ENCODE data around the gene FAM131A. TPM values are rescaled to one million over a fixed set of nuclear protein-coding genes. Genes with fewer than 3 reads are reported as not detected.

FAM131A gene
- total RNA-seq, 4 donors from 2014 or later: 7.4 to 20.2 (median 10.4) TPM

DNA sequence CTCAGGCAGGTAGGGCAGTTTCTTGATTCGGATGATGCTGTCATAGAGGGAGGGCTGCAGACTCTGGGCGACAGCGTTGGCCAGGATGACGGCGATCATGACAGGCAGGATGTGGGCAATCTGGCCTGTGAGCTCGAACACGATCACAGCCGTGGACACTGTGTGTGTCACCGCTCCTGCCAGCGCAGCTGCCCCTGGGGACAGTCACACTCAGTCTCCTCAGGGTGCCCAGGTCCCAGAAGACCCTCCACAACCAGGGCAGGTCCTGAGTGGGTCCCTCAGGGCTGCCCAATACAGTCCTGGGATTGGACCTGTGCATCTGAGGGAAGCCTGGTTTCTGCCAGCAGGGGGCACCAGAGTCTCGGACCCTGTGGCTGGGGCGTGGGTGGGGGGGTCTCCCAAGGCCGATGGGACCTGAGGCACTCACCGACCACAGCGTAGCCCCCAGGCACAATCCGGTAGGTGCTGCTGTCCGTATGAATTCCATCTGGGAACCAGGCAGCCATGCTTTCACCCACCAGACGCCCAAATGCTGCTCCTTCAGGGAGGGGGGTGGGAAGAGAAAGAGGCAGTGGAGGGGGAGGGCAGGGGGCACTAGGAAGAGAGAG, 16.8 kb downstream of the FAM131A start:
- Histone ChIP-seq H3K9me3 (no peaks in the 10 kb centered on the region), H3K36me3 (peaks cover 0 to 35% (median 0%) of the 10 kb centered on the region in 3 donors), H3K27me3 (no peaks in the 10 kb centered on the region), H3K27ac (no peak overlapping the region), H3K4me1 (peaks cover 0 to 27% (median 0%) of the 10 kb centered on the region in 3 donors), H3K4me3 (no peak overlapping the region)
- no peak for TF ChIP-seq POLR2A (IDR thresholded peaks at IDR 0.05)
- peak; percentile 42 to 73 (median 62) for TF ChIP-seq CTCF (IDR thresholded peaks at IDR 0.05)
- intact Hi-C loops (cut with DNase I): loop anchor here (10.0 kb wide), 1 partner anchor 49 kb away; no protein-coding TSS in a partner anchor
- WGBS, 2 donors: 26 to 69% methylated on average over 4 to 5 of the region's 18 CpGs
- no peak for DNase-seq

- intact Hi-C loops (cut with DNase I): loop anchor here (10.0 kb wide), 1 partner anchor 50 kb away; no protein-coding TSS in a partner anchor
- no peak for DNase-seq
- WGBS, 2 donors: 75 to 77% methylated on average over 5 to 8 of the region's 8 CpGs
These were observed 17.4 kb downstream of the FAM131A start for GRCh38 chr3:184354754-184355153.

GRCh38 chr3:184355261-184356040, 18.1 kb downstream of the FAM131A start:
- H3K4me3 ChIP-seq: no peak overlapping the region
- H3K9me3 ChIP-seq: no peaks in the 10 kb centered on the region
- 76 to 85% methylated on average over 13 to 14 of the region's 18 CpGs for WGBS, 2 donors
- H3K27me3 ChIP-seq: no peaks in the 10 kb centered on the region
- TF ChIP-seq POLR2A (IDR thresholded peaks at IDR 0.05): no peak
- no peak for TF ChIP-seq CTCF (IDR thresholded peaks at IDR 0.05)
- intact Hi-C loops (cut with DNase I): loop anchor here (10.0 kb wide), 1 partner anchor 51 kb away; no protein-coding TSS in a partner anchor
- no peak for DNase-seq
- no peak overlapping the region for H3K27ac ChIP-seq
- peaks cover 2 to 39% (median 4%) of the 10 kb centered on the region in 3 donors for H3K4me1 ChIP-seq
- peaks cover 0 to 35% (median 0%) of the 10 kb centered on the region in 3 donors for H3K36me3 ChIP-seq

More at GRCh38 chr3:184354754-184355153, 17.4 kb downstream of the FAM131A start:
- Histone ChIP-seq H3K27me3 (no peaks in the 10 kb centered on the region), H3K9me3 (no peaks in the 10 kb centered on the region), H3K4me1 (peaks cover 0 to 32% (median 0%) of the 10 kb centered on the region in 3 donors), H3K36me3 (peaks cover 0 to 35% (median 0%) of the 10 kb centered on the region in 3 donors), H3K27ac (no peak overlapping the region), H3K4me3 (no peak overlapping the region)
- no peak for TF ChIP-seq POLR2A (IDR thresholded peaks at IDR 0.05)
- no peak for TF ChIP-seq CTCF (IDR thresholded peaks at IDR 0.05)

- H3K36me3 ChIP-seq: peaks cover 0 to 35% (median 0%) of the 10 kb centered on the region in 3 donors
- no peak overlapping the region for H3K27ac ChIP-seq
- H3K4me3 ChIP-seq: no peak overlapping the region
- intact Hi-C loops (cut with DNase I): loop anchor here (10.0 kb wide), 1 partner anchor 53 kb away; no protein-coding TSS in a partner anchor
- 92 to 94% methylated on average over 14 to 15 of the region's 24 CpGs for WGBS, 2 donors
- DNase-seq: no peak
- no peak for TF ChIP-seq CTCF (IDR thresholded peaks at IDR 0.05)
- TF ChIP-seq POLR2A (IDR thresholded peaks at IDR 0.05): no peak
- no peaks in the 10 kb centered on the region for H3K9me3 ChIP-seq
- peaks cover 9 to 34% (median 12%) of the 10 kb centered on the region in 3 donors for H3K4me1 ChIP-seq
- no peaks in the 10 kb centered on the region for H3K27me3 ChIP-seq
These were observed 20.1 kb downstream of the FAM131A start for GRCh38 chr3:184357248-184358123.
